Sigmoid colon (tissue), 4 donors: Measurements from ENCODE around the gene CCL4.

Source experiments
- EP300 ChIP-seq, 4 donors: sonication (generic); formaldehyde crosslinking; IDR thresholded peaks; one replicate each; pipeline ENCODE4 v1.6.1; 2017; ENCODE audit warnings: antibody characterized with exemption in 4 of 4
- POLR2A ChIP-seq, 2 donors: fragments of 450-650 bp; IDR thresholded peaks; one replicate each; pipeline ENCODE4 v1.6.1; 2016; ENCODE audit warnings: antibody characterized with exemption in 2 of 2, mild to moderate bottlenecking in 2 of 2, moderate library complexity in 2 of 2
- POLR2AphosphoS5 ChIP-seq, 4 donors: sonication (generic); formaldehyde crosslinking; IDR thresholded peaks; one replicate each; pipeline ENCODE4 v1.6.1; 2017; ENCODE audit warnings: antibody characterized with exemption in 4 of 4
- TF ChIP-seq, protein P1 (sequence below), 4 experiments: fragments of 450-650 bp in 3 of 4; fragments of 200-600 bp in 1 of 4; IDR thresholded peaks; one replicate each; pipeline ENCODE4 v1.5.1; 2016 to 2019; ENCODE audit warnings: antibody characterized with exemption in 4 of 4, mild to moderate bottlenecking in 3 of 4, moderate library complexity in 2 of 4

GRCh38 chr17:36133602-36134236 is 30.1 kb downstream of the CCL4 start:
- TF ChIP-seq POLR2A (IDR thresholded peaks at IDR 0.05) (no peak), POLR2AphosphoS5 (IDR thresholded peaks at IDR 0.05) (no peak), EP300 (IDR thresholded peaks at IDR 0.05) (no peak)
- TF ChIP-seq, protein P1, sequence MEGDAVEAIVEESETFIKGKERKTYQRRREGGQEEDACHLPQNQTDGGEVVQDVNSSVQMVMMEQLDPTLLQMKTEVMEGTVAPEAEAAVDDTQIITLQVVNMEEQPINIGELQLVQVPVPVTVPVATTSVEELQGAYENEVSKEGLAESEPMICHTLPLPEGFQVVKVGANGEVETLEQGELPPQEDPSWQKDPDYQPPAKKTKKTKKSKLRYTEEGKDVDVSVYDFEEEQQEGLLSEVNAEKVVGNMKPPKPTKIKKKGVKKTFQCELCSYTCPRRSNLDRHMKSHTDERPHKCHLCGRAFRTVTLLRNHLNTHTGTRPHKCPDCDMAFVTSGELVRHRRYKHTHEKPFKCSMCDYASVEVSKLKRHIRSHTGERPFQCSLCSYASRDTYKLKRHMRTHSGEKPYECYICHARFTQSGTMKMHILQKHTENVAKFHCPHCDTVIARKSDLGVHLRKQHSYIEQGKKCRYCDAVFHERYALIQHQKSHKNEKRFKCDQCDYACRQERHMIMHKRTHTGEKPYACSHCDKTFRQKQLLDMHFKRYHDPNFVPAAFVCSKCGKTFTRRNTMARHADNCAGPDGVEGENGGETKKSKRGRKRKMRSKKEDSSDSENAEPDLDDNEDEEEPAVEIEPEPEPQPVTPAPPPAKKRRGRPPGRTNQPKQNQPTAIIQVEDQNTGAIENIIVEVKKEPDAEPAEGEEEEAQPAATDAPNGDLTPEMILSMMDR (IDR thresholded peaks at IDR 0.05): no peak
